Measurements from ENCODE around the gene CRYZL1.
A peak's percentile ranks its signal among the peaks of the same experiment; 100 is the strongest.

Gene CRYZL1

GRCh38 chr21:33559813-33560212 is 81.7 kb downstream of the CRYZL1 start:
- no peak for DNase-seq (ENCODE audit: low spot score)

DNA sequence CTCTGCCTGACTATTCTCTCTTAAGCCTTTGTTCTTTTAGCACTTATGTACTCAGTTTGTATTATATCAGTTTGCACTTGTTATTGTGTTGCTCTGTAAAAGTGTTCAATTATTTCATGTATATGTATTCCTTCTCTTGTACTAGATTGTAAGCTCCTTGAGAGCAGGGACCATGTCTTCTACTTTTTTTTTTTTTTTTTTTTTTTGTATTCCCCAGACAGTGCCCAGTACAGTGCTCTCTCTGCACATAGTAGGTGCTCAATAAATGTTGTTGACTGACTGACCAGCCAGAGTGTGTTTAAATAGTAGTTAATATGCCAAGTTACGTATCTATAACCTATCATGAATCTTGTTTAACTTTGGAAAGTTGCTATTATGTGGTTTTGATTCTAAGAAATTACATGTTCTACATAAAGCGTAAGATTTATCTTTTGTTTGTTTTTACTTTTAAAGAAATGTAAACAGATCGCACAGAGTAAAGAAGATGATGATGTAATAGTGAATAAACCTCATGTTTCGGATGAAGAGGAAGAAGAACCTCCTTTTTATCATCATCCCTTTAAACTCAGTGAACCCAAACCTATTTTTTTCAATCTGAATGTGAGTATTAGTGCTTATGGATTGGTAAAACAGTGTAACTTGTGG is 82.6 kb downstream of the CRYZL1 start:
- no peak for DNase-seq (ENCODE audit: low spot score)

DNA sequence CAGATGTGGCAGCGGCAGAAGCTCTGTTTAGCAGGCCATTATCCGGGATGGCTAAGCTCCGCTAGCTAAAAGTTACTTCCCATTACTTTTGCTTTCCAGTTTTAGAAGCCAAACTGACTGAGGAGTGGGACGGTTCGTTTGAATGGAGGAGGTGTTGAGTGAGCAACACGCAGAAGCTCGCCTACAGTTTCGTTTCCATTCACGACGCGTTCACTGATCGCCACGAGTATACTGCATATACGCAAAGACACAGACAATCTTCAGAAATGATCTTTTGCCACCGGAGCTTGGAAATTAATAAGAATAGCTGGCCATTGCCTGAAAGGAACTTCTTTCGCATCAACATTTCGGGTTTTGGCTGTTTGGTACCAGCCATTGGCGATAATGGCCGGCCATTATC is 84.1 kb downstream of the CRYZL1 start:
- DNase-seq (ENCODE audit: low spot score) = no peak

- no peak for DNase-seq (ENCODE audit: low spot score)
Observed at GRCh38 chr21:33554982-33555344, 86.6 kb downstream of the CRYZL1 start.

GRCh38 chr21:33554236-33554981 is 87.1 kb downstream of the CRYZL1 start:
- DNase-seq (ENCODE audit: low spot score) = no peak

GRCh38 chr21:33552999-33553598 is 88.4 kb downstream of the CRYZL1 start:
- DNase-seq (ENCODE audit: low spot score) = no peak

DNA sequence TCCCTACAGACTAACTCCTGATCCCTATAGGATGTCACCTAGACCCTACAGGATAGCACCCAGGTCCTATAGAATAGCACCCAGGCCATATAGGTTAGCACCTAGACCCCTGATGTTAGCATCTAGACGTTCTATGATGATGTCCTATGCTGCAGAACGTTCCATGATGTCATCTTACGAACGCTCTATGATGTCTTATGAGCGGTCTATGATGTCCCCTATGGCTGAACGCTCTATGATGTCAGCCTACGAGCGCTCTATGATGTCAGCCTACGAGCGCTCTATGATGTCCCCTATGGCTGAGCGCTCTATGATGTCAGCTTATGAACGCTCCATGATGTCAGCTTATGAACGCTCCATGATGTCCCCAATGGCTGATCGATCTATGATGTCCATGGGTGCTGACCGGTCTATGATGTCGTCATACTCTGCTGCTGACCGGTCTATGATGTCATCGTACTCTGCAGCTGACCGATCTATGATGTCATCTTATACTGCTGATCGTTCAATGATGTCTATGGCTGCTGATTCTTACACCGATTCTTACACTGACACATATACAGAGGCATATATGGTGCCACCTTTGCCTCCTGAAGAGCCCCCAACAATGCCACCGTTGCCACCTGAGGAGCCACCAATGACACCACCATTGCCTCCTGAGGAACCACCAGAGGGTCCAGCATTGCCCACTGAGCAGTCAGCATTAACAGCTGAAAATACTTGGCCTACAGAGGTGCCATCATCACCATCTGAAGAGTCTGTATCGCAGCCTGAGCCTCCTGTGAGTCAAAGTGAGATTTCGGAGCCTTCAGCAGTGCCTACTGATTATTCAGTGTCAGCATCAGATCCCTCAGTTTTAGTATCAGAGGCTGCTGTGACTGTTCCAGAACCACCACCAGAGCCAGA is 89.2 kb downstream of the CRYZL1 start:
- no peak for DNase-seq (ENCODE audit: low spot score)

- no peak for DNase-seq (ENCODE audit: low spot score)
Observed at GRCh38 chr21:33551664-33552063, 89.9 kb downstream of the CRYZL1 start.

- DNase-seq (ENCODE audit: low spot score) = no peak
Observed at GRCh38 chr21:33550772-33551660, 90.5 kb downstream of the CRYZL1 start.

- no peak for DNase-seq (ENCODE audit: low spot score)
Observed at GRCh38 chr21:33549848-33550771, 91.4 kb downstream of the CRYZL1 start.

- no peak for DNase-seq (ENCODE audit: low spot score)
Observed at GRCh38 chr21:33546086-33546485, 95.5 kb downstream of the CRYZL1 start.

DNA sequence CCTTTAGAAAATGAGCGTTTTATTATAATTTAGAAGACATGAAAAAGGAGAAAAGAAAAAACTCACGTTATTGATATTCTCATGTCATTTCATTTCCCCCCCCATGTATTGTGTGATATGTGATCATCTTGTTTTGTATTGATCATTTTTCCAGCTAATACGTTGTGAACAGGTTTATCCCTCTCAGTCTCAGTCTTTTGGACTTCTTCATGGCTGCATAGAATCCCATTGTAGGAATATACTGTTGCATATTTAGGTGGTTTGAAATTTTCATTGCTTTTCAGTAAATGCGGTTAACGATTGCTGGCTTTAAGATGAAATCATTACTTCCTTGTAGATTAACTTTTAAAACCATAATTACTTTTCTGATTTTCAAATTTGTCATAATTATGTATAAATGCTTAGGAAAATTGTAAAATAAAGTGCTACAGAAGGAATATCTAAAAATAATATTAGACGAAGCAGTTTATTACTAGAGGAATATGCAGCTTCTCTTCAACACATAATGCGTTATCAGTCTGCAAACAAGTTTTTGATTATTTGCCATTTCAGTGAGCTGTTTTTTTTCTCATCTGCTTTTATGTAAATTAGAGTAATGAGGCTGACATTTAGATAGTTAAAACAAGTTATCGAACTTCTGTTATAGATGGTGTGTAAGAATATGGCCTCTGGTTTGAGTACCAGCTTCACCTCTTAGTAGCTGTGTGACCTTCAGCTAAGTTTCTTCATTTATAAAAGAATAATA is 96.9 kb downstream of the CRYZL1 start:
- no peak for DNase-seq (ENCODE audit: low spot score)

DNA sequence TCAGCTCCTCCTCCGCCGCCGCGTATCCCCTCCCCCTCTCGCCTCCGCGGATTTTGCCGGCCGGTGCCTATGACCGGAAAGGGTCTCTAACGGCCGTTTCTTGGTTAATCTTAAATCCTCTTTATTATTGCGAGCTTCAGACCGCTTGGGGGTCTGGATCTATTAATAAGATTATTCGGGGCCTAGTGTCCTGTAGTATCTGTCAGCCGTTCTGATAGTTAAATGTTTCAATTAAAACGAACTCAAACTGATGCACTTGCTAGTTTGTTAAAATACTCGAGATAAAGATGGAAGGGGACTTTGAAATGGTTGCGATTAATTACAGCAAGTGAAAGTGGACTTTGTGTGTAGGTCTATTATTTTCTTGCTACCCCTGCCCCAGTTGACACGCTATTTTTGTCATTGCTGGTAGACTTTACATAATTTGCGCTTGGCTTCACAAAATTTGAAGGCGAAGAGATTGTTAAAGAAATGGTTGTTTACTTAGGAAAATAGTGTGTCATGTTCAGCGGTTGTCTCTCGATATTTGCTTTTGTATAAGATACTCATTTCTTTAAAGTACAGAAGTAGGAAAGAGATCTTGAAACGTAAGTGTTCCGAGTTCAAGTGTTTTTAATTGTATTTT is 97.9 kb downstream of the CRYZL1 start:
- DNase-seq (ENCODE audit: low spot score) = no peak

DNA sequence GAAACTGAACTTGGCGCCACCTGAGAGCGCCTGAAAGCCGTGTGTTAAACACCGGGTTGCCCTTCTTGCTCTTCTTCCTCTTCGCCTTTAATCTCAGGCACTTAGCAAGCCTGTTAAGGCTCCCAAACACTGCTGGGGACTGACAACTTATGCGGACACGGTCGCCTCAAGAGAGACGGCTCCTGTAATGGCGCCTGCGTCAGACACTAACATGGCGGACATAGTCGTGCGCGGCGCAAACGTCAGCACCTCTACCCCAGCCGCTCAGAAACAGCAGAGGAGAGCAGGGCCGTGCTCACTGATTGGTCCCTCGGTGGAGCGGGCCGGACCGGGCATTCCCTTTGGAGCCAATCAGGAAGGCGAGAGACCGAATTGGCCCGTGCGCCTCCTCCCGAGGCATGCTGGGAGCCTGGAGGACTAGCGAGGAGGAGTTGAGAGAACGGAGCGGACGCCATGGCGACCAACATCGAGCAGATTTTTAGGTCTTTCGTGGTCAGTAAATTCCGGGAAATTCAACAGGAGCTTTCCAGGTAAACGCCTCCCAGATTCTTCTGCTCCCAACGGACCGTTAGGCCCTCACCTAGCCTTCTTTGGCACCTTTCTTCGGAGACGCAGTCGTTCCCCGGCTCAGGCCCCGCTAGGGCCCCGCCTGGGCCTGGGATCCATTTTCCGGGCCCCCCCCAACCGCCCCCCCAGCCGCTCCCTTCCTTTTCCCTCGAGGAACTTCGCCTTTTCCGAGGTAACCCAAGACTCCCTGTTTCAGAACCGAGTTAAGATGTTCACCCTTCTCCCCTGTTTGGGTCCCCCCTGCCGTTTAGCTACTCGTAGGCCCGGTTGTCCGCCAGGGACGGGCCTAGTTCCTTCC is 98.7 kb downstream of the CRYZL1 start, which contains the start of gene SON:
Gene SON (plus strand): TSS at position 399 of the 865 bp plus-strand sequence. CDS start 55 bp downstream, at position 454.
- DNase-seq (ENCODE audit: low spot score) = peak; percentile 83

DNA sequence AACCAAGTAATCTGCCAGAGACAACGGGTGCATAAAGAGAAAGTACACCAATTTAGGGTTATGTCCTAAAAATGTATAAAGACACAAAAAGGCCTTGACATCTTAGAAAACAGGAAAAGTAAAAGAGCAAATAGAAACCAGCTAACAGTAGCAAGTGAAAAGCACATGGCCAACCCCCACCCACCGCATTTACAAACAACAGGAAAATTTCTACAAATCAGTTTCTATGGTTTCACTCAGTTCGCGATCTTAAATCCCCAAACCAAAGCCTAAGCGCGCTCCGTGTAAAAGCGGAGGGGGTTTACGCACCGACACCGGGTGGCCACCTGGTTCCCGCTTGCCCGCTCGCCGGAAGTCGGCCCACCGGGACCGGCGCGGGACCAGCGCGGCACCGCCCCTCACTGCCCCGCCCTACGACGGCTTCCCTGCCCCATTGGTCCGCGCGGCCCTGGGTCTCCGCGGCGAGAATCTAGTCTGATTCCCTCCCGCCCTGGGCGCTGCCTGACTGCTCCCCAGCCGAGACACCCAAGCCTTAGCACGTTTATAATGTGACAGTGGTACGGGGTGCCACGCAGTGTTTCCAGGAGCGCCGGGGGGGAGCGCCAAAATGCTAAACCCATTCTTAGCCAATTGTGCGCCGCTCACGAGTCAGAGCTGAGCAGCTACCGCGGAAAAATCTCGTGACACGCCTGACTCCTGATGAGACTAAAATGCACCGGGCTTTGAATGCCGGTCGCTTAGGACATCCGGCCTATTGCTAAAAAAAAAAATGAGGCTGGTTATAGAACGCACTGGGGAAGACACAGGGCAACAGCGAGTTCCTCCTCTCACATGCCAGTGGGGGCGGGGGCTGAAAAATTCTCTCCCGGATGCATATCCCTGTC is 99.5 kb downstream of the CRYZL1 start, which contains the start of gene GART:
Gene GART (minus strand): TSS at position 362 of the 884 bp plus-strand sequence. CDS start 2,802 bp downstream, outside the sequence.
- peak; percentile 43 for DNase-seq (ENCODE audit: low spot score)

- no peak for DNase-seq (ENCODE audit: low spot score)
Observed at GRCh38 chr21:33541105-33541711, 100.3 kb downstream of the CRYZL1 start.
